SK-N-SH treated with all-trans-retinoic acid at 6 μM for 48 hours (cell line): ENCODE results near the gene ST6GALNAC4.
A peak's percentile ranks its signal among the peaks of the same experiment; 100 is the strongest.

Experiments
- ATAC-seq: fragments of 200-7000 bp; cut with Tn5 transposase; 3 replicates; pipeline ENCODE4 v1.9.1; 2020; ENCODE audit warnings: mild to moderate bottlenecking, moderate library complexity
- ARNTL ChIP-seq: fragments of 450-650 bp; formaldehyde crosslinking; IDR thresholded peaks from 2 replicates; pipeline ENCODE4 v1.5.0; 2020; ENCODE audit warnings: low read depth, mild to moderate bottlenecking, moderate library complexity, borderline replicate concordance
- BACH2 ChIP-seq: fragments of 250-450 bp; sonication (Bioruptor Pico); IDR thresholded peaks from 2 replicates; pipeline ENCODE4 v1.9.0; 2021; ENCODE audit warnings: mild to moderate bottlenecking, borderline replicate concordance
- ESRRG ChIP-seq: fragments of 250-450 bp; sonication (Bioruptor Pico); IDR thresholded peaks from 2 replicates; pipeline ENCODE4 v1.6.1; 2021; ENCODE audit warnings: mild to moderate bottlenecking
- GLIS3 ChIP-seq: fragments of 250-450 bp; sonication (Bioruptor Pico); IDR thresholded peaks from 2 replicates; pipeline ENCODE4 v1.5.0; 2020; ENCODE audit warnings: mild to moderate bottlenecking, moderate library complexity
- ISL1 ChIP-seq: fragments of 250-450 bp; sonication (Bioruptor Pico); IDR thresholded peaks from 2 replicates; pipeline ENCODE4 v2.1.2; 2022; ENCODE audit warnings: mild to moderate bottlenecking, moderate library complexity
- PPARA ChIP-seq: fragments of 250-450 bp; sonication (Bioruptor Pico); IDR thresholded peaks from 2 replicates; pipeline ENCODE4 v1.5.0; 2020; ENCODE audit warnings: mild to moderate bottlenecking, borderline replicate concordance
- RARB ChIP-seq: fragments of 250-450 bp; sonication (Bioruptor Pico); IDR thresholded peaks from 2 replicates; pipeline ENCODE4 v1.8.0; 2021; ENCODE audit warnings: mild to moderate bottlenecking, moderate library complexity
- SNAI2 ChIP-seq: fragments of 250-450 bp; sonication (Bioruptor Pico); IDR thresholded peaks from 2 replicates; pipeline ENCODE4 v1.5.0; 2020; ENCODE audit warnings: mild to moderate bottlenecking, moderate library complexity
- TCF4 ChIP-seq: fragments of 250-450 bp; sonication (Bioruptor Pico); IDR thresholded peaks from 2 replicates; pipeline ENCODE4 v1.8.0; 2021; ENCODE audit warnings: mild to moderate bottlenecking, moderate library complexity, borderline replicate concordance
- TOX ChIP-seq: fragments of 250-450 bp; sonication (Bioruptor Pico); IDR thresholded peaks from 2 replicates; pipeline ENCODE4 v1.8.0; 2021; ENCODE audit warnings: mild to moderate bottlenecking, moderate library complexity, borderline replicate concordance
- ZC3H10 ChIP-seq: fragments of 250-450 bp; sonication (Bioruptor Pico); IDR thresholded peaks from 2 replicates; pipeline ENCODE4 v1.5.1; 2021; ENCODE audit warnings: mild to moderate bottlenecking, moderate library complexity
- ZFP3 ChIP-seq: fragments of 250-450 bp; sonication (Bioruptor Pico); IDR thresholded peaks from 2 replicates; pipeline ENCODE4 v1.5.0; 2020; ENCODE audit warnings: mild to moderate bottlenecking, moderate library complexity
- ZFP30 ChIP-seq: fragments of 450-650 bp; formaldehyde crosslinking; IDR thresholded peaks from 2 replicates; pipeline ENCODE4 v1.5.0; 2022; ENCODE audit warnings: mild to moderate bottlenecking, moderate library complexity
- ZNF565 ChIP-seq: fragments of 450-650 bp; formaldehyde crosslinking; conservative IDR thresholded peaks from 2 replicates; pipeline ENCODE4 v1.5.0; 2020; ENCODE audit warnings: low read depth, mild to moderate bottlenecking, moderate library complexity
- ZNF70 ChIP-seq: fragments of 450-650 bp; formaldehyde crosslinking; IDR thresholded peaks from 2 replicates; pipeline ENCODE4 v1.5.0; 2020; ENCODE audit warnings: mild to moderate bottlenecking, moderate library complexity
- TF ChIP-seq, protein P1 (sequence below): fragments of 250-450 bp; sonication (Bioruptor Pico); IDR thresholded peaks from 2 replicates; pipeline ENCODE4 v1.5.1; 2020; ENCODE audit warnings: low read depth, mild to moderate bottlenecking, moderate library complexity
- TF ChIP-seq, protein P2 (sequence below): fragments of 250-450 bp; sonication (Bioruptor Pico); IDR thresholded peaks from 2 replicates; pipeline ENCODE4 v1.5.1; 2021; ENCODE audit warnings: mild to moderate bottlenecking, moderate library complexity
- TF ChIP-seq, protein P3 (sequence below): fragments of 250-450 bp; sonication (Bioruptor Pico); IDR thresholded peaks from 2 replicates; pipeline ENCODE4 v1.8.0; 2020; ENCODE audit warnings: mild to moderate bottlenecking, moderate library complexity, borderline replicate concordance
- TF ChIP-seq, protein P4 (sequence below): fragments of 250-450 bp; sonication (Bioruptor Pico); IDR thresholded peaks from 2 replicates; pipeline ENCODE4 v1.8.0; 2021; ENCODE audit warnings: low read depth, mild to moderate bottlenecking, moderate library complexity, borderline replicate concordance
- TF ChIP-seq, protein P5 (sequence below): fragments of 250-450 bp; sonication (Bioruptor Pico); IDR thresholded peaks from 2 replicates; pipeline ENCODE4 v1.5.0; 2020; ENCODE audit warnings: mild to moderate bottlenecking, moderate library complexity

ST6GALNAC4 gene

DNA sequence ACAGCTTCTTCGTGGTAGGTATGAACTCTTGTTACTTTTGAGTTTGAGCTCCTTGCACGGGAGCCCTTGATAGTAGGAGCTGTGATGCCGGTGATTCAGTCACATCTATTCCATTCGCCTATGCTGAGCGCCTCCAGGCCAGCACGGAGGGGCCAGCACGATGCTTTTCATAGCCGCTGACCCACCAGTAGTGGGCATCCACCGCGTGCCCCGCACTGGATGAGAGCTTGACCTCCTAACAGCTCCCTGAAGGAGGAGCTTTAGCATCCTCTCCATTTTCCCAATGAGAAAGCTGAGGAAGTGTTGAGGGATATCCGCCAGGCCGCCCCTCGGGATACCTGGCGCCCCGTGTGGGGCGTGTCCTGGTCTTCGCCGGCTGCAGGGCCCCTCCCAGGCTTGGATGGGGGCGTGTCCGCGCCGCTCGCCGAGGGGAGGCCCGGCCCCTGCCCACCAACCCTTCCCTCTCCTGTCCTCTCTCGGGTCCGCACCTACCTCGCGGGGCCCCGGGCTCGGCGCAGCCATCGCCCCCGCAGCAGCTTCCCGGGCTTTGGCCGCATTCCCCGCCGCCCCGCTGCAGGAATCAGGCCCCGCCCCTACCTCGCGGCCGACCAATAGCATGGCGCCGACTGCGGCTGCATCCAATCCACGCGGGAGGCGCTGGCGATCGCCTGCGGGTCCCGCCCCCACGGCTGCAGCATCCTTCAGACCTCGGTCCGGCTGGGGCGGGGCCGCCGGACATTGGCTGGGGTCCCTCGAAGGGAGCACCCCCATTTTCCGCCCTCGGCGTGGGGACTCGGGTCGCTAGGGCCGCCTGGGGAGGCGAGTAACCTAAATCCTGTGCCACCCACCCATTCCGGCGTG is 13.6 kb upstream of the ST6GALNAC4 start, which contains the start of gene PIP5KL1:
TSS of gene PIP5KL1 (minus strand) at position 547 of the 861 bp plus-strand sequence. CDS start at position 522, 25 bp downstream.
- no peak for TF ChIP-seq SNAI2 (CRISPR knock-in tag)
- peak; percentile 90 for TF ChIP-seq GLIS3 (CRISPR knock-in tag)
- TF ChIP-seq ESRRG = peak; percentile 71; the same call in 1 of the 2 replicates
- 0 out of 2 replicates have a peak, but pooled peaks have one; percentile 21 for TF ChIP-seq ARNTL (CRISPR knock-in tag)
- no peak for TF ChIP-seq BACH2
- no peak for TF ChIP-seq ZC3H10 (CRISPR knock-in tag)
- TF ChIP-seq ZFP3 (CRISPR knock-in tag) = no peak
- TF ChIP-seq ZNF565 = no peak
- TF ChIP-seq, protein P1, sequence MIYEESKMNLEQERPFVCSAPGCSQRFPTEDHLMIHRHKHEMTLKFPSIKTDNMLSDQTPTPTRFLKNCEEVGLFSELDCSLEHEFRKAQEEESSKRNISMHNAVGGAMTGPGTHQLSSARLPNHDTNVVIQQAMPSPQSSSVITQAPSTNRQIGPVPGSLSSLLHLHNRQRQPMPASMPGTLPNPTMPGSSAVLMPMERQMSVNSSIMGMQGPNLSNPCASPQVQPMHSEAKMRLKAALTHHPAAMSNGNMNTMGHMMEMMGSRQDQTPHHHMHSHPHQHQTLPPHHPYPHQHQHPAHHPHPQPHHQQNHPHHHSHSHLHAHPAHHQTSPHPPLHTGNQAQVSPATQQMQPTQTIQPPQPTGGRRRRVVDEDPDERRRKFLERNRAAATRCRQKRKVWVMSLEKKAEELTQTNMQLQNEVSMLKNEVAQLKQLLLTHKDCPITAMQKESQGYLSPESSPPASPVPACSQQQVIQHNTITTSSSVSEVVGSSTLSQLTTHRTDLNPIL (CRISPR knock-in tag) = no peak
- no peak for TF ChIP-seq ISL1 (CRISPR knock-in tag)
- no peak for TF ChIP-seq TCF4 (CRISPR knock-in tag)
- TF ChIP-seq, protein P2, sequence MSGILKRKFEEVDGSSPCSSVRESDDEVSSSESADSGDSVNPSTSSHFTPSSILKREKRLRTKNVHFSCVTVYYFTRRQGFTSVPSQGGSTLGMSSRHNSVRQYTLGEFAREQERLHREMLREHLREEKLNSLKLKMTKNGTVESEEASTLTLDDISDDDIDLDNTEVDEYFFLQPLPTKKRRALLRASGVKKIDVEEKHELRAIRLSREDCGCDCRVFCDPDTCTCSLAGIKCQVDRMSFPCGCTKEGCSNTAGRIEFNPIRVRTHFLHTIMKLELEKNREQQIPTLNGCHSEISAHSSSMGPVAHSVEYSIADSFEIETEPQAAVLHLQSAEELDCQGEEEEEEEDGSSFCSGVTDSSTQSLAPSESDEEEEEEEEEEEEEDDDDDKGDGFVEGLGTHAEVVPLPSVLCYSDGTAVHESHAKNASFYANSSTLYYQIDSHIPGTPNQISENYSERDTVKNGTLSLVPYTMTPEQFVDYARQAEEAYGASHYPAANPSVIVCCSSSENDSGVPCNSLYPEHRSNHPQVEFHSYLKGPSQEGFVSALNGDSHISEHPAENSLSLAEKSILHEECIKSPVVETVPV = peak; percentile 32; the same call in 1 of the 2 replicates
- no peak for TF ChIP-seq TOX (CRISPR knock-in tag)
- TF ChIP-seq RARB (CRISPR knock-in tag) = no peak

DNA sequence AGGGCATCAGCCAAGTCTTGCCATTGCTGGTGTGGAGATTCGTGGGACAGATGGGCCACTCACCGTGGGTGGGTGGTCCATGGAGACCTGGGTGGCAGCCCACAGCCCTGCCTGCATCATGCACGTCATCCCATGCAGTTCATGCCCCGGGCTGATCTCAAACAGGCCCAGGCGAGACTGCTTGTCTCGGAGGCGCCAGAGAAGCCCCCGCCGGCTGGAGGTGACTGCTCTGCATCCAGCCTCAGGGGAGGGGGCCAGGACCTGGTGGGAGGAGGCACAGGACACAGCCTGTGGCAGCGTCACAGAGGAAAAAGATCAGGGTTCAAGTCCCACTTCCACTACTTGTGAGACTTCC is 12.8 kb upstream of the ST6GALNAC4 start:
- ATAC-seq = no peak
- no peak for TF ChIP-seq ESRRG
- TF ChIP-seq ISL1 (CRISPR knock-in tag) = no peak
- TF ChIP-seq ZNF565 = no peak
- TF ChIP-seq, protein P1 (CRISPR knock-in tag) = no peak
- TF ChIP-seq TOX (CRISPR knock-in tag) = no peak
- TF ChIP-seq, protein P2 = no peak
- no peak for TF ChIP-seq TCF4 (CRISPR knock-in tag)
- TF ChIP-seq ZNF70 (CRISPR knock-in tag) = no peak
- TF ChIP-seq, protein P3, sequence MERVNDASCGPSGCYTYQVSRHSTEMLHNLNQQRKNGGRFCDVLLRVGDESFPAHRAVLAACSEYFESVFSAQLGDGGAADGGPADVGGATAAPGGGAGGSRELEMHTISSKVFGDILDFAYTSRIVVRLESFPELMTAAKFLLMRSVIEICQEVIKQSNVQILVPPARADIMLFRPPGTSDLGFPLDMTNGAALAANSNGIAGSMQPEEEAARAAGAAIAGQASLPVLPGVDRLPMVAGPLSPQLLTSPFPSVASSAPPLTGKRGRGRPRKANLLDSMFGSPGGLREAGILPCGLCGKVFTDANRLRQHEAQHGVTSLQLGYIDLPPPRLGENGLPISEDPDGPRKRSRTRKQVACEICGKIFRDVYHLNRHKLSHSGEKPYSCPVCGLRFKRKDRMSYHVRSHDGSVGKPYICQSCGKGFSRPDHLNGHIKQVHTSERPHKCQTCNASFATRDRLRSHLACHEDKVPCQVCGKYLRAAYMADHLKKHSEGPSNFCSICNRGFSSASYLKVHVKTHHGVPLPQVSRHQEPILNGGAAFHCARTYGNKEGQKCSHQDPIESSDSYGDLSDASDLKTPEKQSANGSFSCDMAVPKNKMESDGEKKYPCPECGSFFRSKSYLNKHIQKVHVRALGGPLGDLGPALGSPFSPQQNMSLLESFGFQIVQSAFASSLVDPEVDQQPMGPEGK (CRISPR knock-in tag) = no peak
- TF ChIP-seq, protein P4, sequence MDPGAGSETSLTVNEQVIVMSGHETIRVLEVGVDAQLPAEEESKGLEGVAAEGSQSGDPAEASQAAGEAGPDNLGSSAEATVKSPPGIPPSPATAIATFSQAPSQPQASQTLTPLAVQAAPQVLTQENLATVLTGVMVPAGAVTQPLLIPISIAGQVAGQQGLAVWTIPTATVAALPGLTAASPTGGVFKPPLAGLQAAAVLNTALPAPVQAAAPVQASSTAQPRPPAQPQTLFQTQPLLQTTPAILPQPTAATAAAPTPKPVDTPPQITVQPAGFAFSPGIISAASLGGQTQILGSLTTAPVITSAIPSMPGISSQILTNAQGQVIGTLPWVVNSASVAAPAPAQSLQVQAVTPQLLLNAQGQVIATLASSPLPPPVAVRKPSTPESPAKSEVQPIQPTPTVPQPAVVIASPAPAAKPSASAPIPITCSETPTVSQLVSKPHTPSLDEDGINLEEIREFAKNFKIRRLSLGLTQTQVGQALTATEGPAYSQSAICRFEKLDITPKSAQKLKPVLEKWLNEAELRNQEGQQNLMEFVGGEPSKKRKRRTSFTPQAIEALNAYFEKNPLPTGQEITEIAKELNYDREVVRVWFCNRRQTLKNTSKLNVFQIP = no peak
- TF ChIP-seq BACH2 = no peak
- TF ChIP-seq ZFP3 (CRISPR knock-in tag) = no peak
- TF ChIP-seq PPARA (CRISPR knock-in tag) = no peak
- no peak for TF ChIP-seq RARB (CRISPR knock-in tag)
- TF ChIP-seq ZFP30 (CRISPR knock-in tag) = no peak
- TF ChIP-seq, protein P5, sequence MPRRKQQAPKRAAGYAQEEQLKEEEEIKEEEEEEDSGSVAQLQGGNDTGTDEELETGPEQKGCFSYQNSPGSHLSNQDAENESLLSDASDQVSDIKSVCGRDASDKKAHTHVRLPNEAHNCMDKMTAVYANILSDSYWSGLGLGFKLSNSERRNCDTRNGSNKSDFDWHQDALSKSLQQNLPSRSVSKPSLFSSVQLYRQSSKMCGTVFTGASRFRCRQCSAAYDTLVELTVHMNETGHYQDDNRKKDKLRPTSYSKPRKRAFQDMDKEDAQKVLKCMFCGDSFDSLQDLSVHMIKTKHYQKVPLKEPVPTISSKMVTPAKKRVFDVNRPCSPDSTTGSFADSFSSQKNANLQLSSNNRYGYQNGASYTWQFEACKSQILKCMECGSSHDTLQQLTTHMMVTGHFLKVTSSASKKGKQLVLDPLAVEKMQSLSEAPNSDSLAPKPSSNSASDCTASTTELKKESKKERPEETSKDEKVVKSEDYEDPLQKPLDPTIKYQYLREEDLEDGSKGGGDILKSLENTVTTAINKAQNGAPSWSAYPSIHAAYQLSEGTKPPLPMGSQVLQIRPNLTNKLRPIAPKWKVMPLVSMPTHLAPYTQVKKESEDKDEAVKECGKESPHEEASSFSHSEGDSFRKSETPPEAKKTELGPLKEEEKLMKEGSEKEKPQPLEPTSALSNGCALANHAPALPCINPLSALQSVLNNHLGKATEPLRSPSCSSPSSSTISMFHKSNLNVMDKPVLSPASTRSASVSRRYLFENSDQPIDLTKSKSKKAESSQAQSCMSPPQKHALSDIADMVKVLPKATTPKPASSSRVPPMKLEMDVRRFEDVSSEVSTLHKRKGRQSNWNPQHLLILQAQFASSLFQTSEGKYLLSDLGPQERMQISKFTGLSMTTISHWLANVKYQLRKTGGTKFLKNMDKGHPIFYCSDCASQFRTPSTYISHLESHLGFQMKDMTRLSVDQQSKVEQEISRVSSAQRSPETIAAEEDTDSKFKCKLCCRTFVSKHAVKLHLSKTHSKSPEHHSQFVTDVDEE (CRISPR knock-in tag) = no peak
- TF ChIP-seq SNAI2 (CRISPR knock-in tag) = no peak
- TF ChIP-seq, all 23 proteins: peak for 0

More for the DNA sequence above, 13.6 kb upstream of the ST6GALNAC4 start, which contains the start of gene PIP5KL1:
- peak; percentile 90 for ATAC-seq
